HepG2 (cell line): ENCODE measurements around the gene PDE6C. TPM values are rescaled to one million over a fixed set of nuclear protein-coding genes. Genes with fewer than 3 reads are reported as not detected.

Source experiments
- CCDC6 ChIP-seq: sonication (generic); formaldehyde crosslinking; IDR thresholded peaks from 2 replicates; pipeline ENCODE4 v1.8.1; 2022; ENCODE audit warnings: mild to moderate bottlenecking, missing genetic modification reagents, moderate library complexity
- CEBPB ChIP-seq: IDR thresholded peaks from 2 replicates; pipeline ENCODE4 v1.6.1; 2011; ENCODE audit warnings: low read depth, low read length, improper control_type of control experiment, borderline replicate concordance
- ETV6 ChIP-seq: sonication (generic); formaldehyde crosslinking; conservative IDR thresholded peaks from 2 replicates; pipeline ENCODE4 v1.4.0; 2020; ENCODE audit warnings: missing genetic modification reagents
- JDP2 ChIP-seq: sonication (generic); formaldehyde crosslinking; IDR thresholded peaks from 2 replicates; pipeline ENCODE4 v1.8.1; 2022; ENCODE audit warnings: missing genetic modification reagents, borderline replicate concordance
- KLF15 ChIP-seq: sonication (generic); formaldehyde crosslinking; IDR thresholded peaks from 2 replicates; pipeline ENCODE4 v1.8.1; 2023; ENCODE audit warnings: borderline replicate concordance, mild to moderate bottlenecking, inconsistent platforms, missing genetic modification reagents, mixed read lengths
- PAF1 ChIP-seq: IDR thresholded peaks from 2 replicates; pipeline ENCODE4 v1.6.1; 2016; ENCODE audit warnings: missing genetic modification reagents, missing compliant biosample characterization
- POLR2A ChIP-seq, 2 experiments: IDR thresholded peaks; 2 replicates each; pipeline ENCODE4 v1.6.1; 2011; ENCODE audit warnings: low read depth in 2 of 2, low read length in 2 of 2, mild to moderate bottlenecking in 1 of 2, moderate library complexity in 1 of 2; ENCODE audit not compliant: insufficient read depth in 1 of 2
- POLR2AphosphoS5 ChIP-seq: IDR thresholded peaks from 2 replicates; pipeline ENCODE4 v1.6.1; 2012; ENCODE audit warnings: low read depth, low read length
- SAFB2 ChIP-seq: sonication (generic); formaldehyde crosslinking; IDR thresholded peaks from 2 replicates; pipeline ENCODE4 v1.5.1; 2020; ENCODE audit warnings: missing genetic modification reagents, low read depth, mild to moderate bottlenecking, borderline replicate concordance
- ZNF574 ChIP-seq: sonication (generic); formaldehyde crosslinking; IDR thresholded peaks from 2 replicates; pipeline ENCODE4 v1.4.0; 2020; ENCODE audit warnings: missing genetic modification reagents
- polyA plus RNA-seq, 8 experiments: library from polyadenylated mRNA; depleted of rRNA in 3 of 8; stranded (reverse) in 7 of 8; unstranded in 1 of 8; fragments of >200 nt; fragmentation: Illumina TruSeq in 4 of 8; extraction: Trizol in 4 of 8; gene quantifications; 2 replicates each; pipeline versions ENCODE4 v1.2.1 to v1.2.3, GENCODE V29; 2011 to 2016; ENCODE audit warnings: low read depth in 4 of 8, missing spikeins in 1 of 8, mixed read lengths in 1 of 8; ENCODE audit not compliant: insufficient read depth in 1 of 8
- total RNA-seq, 5 experiments: library from RNA; depleted of rRNA; stranded (reverse); fragments of >200 nt; fragmentation: Illumina TruSeq; extraction: Trizol; gene quantifications; 2 replicates each; pipeline ENCODE4 v1.2.3, GENCODE V29; 2016; ENCODE audit warnings: low read depth in 1 of 5
- TF ChIP-seq, protein P1 (sequence below): sonication (generic); formaldehyde crosslinking; IDR thresholded peaks from 2 replicates; pipeline ENCODE4 v1.5.0; 2020; ENCODE audit warnings: missing genetic modification reagents
- TF ChIP-seq, protein P2 (sequence below): sonication (generic); formaldehyde crosslinking; IDR thresholded peaks from 2 replicates; pipeline ENCODE4 v1.5.1; 2020; ENCODE audit warnings: mild to moderate bottlenecking, missing genetic modification reagents, moderate library complexity

The PDE6C gene
- total and polyA plus RNA-seq, 2 of the 13 experiments (the other 11 are each of a cell fraction or from before 2014, with no cell fraction given) = 0.64 TPM; not detected in 1

- TF ChIP-seq POLR2AphosphoS5 (peak; percentile 60; the same call in 1 of the 2 replicates), JDP2 (no peak), CEBPB (no peak), CCDC6 (CRISPR knock-in tag) (peak; percentile 27; the same call in 1 of the 2 replicates), KLF15 (CRISPR knock-in tag) (no peak), ZNF574 (CRISPR knock-in tag) (no peak), POLR2A (IDR thresholded peaks at IDR 0.05; ENCODE audit: insufficient read depth in 1 of 2, low read depth in 2 of 2, low read length in 2 of 2) (peak; percentile 15 to 55), SAFB2 (CRISPR knock-in tag) (no peak), PAF1 (CRISPR knock-in tag) (peak; percentile 83; the same call in 1 of the 2 replicates), ETV6 (no peak)
- TF ChIP-seq, protein P1, sequence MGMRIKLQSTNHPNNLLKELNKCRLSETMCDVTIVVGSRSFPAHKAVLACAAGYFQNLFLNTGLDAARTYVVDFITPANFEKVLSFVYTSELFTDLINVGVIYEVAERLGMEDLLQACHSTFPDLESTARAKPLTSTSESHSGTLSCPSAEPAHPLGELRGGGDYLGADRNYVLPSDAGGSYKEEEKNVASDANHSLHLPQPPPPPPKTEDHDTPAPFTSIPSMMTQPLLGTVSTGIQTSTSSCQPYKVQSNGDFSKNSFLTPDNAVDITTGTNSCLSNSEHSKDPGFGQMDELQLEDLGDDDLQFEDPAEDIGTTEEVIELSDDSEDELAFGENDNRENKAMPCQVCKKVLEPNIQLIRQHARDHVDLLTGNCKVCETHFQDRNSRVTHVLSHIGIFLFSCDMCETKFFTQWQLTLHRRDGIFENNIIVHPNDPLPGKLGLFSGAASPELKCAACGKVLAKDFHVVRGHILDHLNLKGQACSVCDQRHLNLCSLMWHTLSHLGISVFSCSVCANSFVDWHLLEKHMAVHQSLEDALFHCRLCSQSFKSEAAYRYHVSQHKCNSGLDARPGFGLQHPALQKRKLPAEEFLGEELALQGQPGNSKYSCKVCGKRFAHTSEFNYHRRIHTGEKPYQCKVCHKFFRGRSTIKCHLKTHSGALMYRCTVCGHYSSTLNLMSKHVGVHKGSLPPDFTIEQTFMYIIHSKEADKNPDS (CRISPR knock-in tag) = no peak
- TF ChIP-seq, protein P2, sequence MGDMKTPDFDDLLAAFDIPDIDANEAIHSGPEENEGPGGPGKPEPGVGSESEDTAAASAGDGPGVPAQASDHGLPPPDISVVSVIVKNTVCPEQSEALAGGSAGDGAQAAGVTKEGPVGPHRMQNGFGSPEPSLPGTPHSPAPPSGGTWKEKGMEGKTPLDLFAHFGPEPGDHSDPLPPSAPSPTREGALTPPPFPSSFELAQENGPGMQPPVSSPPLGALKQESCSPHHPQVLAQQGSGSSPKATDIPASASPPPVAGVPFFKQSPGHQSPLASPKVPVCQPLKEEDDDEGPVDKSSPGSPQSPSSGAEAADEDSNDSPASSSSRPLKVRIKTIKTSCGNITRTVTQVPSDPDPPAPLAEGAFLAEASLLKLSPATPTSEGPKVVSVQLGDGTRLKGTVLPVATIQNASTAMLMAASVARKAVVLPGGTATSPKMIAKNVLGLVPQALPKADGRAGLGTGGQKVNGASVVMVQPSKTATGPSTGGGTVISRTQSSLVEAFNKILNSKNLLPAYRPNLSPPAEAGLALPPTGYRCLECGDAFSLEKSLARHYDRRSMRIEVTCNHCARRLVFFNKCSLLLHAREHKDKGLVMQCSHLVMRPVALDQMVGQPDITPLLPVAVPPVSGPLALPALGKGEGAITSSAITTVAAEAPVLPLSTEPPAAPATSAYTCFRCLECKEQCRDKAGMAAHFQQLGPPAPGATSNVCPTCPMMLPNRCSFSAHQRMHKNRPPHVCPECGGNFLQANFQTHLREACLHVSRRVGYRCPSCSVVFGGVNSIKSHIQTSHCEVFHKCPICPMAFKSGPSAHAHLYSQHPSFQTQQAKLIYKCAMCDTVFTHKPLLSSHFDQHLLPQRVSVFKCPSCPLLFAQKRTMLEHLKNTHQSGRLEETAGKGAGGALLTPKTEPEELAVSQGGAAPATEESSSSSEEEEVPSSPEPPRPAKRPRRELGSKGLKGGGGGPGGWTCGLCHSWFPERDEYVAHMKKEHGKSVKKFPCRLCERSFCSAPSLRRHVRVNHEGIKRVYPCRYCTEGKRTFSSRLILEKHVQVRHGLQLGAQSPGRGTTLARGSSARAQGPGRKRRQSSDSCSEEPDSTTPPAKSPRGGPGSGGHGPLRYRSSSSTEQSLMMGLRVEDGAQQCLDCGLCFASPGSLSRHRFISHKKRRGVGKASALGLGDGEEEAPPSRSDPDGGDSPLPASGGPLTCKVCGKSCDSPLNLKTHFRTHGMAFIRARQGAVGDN = peak; percentile 21; the same call in 1 of the 2 replicates
Measured at GRCh38 chr10:93591065-93591808, 21.1 kb upstream of the PDE6C start (continued).
